IMR-90 (cell line): ENCODE data around the gene SEPTIN8. TPM values are rescaled to one million over a fixed set of nuclear protein-coding genes. Genes with fewer than 3 reads are reported as not detected.

ENCODE experiments used
- ATAC-seq: fragments of 200-7000 bp; cut with Tn5 transposase; 2 replicates; pipeline ENCODE4 v1.9.1; 2020; ENCODE audit warnings: low read depth, mild to moderate bottlenecking, moderate library complexity
- BruUV-seq: library from RNA; stranded (reverse); fragments of 400-500 nt; replicated peaks from 2 replicates; lab custom pipeline; 2021; lab: Mats Ljungman, UMichigan
- CTCF ChIA-PET: fragments of 300-600 bp; formaldehyde crosslinking; extraction: SDS; loops from one replicate; lab custom pipeline; 2021; ENCODE audit warnings: antibody characterized with exemption; lab: Yijun Ruan, JAX
- POLR2A ChIA-PET: fragments of 300-600 bp; sonication (Branson Sonifier 250); formaldehyde crosslinking; loops from one replicate; lab custom pipeline; 2022; ENCODE audit warnings: antibody characterized with exemption; ENCODE audit not compliant: unreplicated experiment; lab: Charles Lee
- DNase-seq: peaks from one replicate; pipeline ENCODE4 v3.0.0; 2013
- H2AFZ ChIP-seq: replicated peaks from 2 replicates; pipeline ENCODE3; 2013; ENCODE audit warnings: low read length, mild to moderate bottlenecking; ENCODE audit not compliant: poor library complexity
- H2AK5ac ChIP-seq: 2 replicates; pipeline ENCODE4 v1.6.1; 2013; ENCODE audit warnings: low read depth, low read length, inconsistent platforms
- H2AK9ac ChIP-seq: replicated peaks from 2 replicates; pipeline ENCODE3; 2013; ENCODE audit warnings: mild to moderate bottlenecking, low read depth, low read length, moderate library complexity; ENCODE audit not compliant: poor library complexity
- H2BK120ac ChIP-seq: 2 replicates; pipeline ENCODE4 v1.6.1; 2013; ENCODE audit warnings: low read depth, low read length, inconsistent platforms
- H2BK15ac ChIP-seq: 3 replicates; pipeline ENCODE4 v1.6.1; 2013; ENCODE audit warnings: low read depth, low read length, inconsistent platforms
- H2BK20ac ChIP-seq: 2 replicates; pipeline ENCODE4 v1.6.1; 2013; ENCODE audit warnings: low read depth, mild to moderate bottlenecking, inconsistent platforms, low read length, moderate library complexity
- H2BK5ac ChIP-seq: 2 replicates; pipeline ENCODE4 v1.6.1; 2013; ENCODE audit warnings: mild to moderate bottlenecking, low read depth, low read length, inconsistent platforms; ENCODE audit not compliant: poor library complexity, severe bottlenecking
- H3K14ac ChIP-seq: replicated peaks from 2 replicates; pipeline ENCODE4 v1.6.1; 2013; ENCODE audit warnings: low read depth, low read length, inconsistent platforms
- H3K18ac ChIP-seq: 2 replicates; pipeline ENCODE4 v1.6.1; 2013; ENCODE audit warnings: low read depth, low read length, control low read depth
- H3K23ac ChIP-seq: 2 replicates; pipeline ENCODE4 v1.6.1; 2013; ENCODE audit warnings: low read depth, low read length, inconsistent platforms
- H3K27ac ChIP-seq: 2 replicates; pipeline ENCODE4 v1.5.1; 2013; ENCODE audit warnings: mild to moderate bottlenecking, control low read depth, low read length; ENCODE audit not compliant: insufficient read depth
- H3K27me3 ChIP-seq: 2 replicates; pipeline ENCODE4 v1.6.1; 2013; ENCODE audit warnings: low read length; ENCODE audit not compliant: control insufficient read depth, insufficient read depth
- H3K36me3 ChIP-seq: 2 replicates; pipeline ENCODE4 v1.6.1; 2013; ENCODE audit warnings: low read length, mixed read lengths; ENCODE audit not compliant: control insufficient read depth, insufficient read depth
- H3K4ac ChIP-seq: 2 replicates; pipeline ENCODE4 v1.6.1; 2013; ENCODE audit warnings: low read depth, low read length, inconsistent platforms
- H3K4me1 ChIP-seq: 2 replicates; pipeline ENCODE4 v1.6.1; 2013; ENCODE audit warnings: low read length, mixed read lengths; ENCODE audit not compliant: control insufficient read depth, insufficient read depth
- H3K4me2 ChIP-seq: 2 replicates; pipeline ENCODE4 v1.6.1; 2013; ENCODE audit warnings: low read depth, mild to moderate bottlenecking, control low read depth, low read length, moderate library complexity
- H3K4me3 ChIP-seq: 2 replicates; pipeline ENCODE4 v1.5.1; 2013; ENCODE audit warnings: low read depth, mild to moderate bottlenecking, control low read depth, low read length, moderate library complexity; ENCODE audit not compliant: insufficient read depth
- H3K56ac ChIP-seq: 2 replicates; pipeline ENCODE4 v1.6.1; 2013; ENCODE audit warnings: low read length, inconsistent platforms; ENCODE audit not compliant: insufficient read depth; ENCODE audit errors: extremely low read depth
- H3K79me1 ChIP-seq, 2 experiments: 2 replicates each; pipeline ENCODE4 v1.6.1; 2013; ENCODE audit warnings: low read length in 2 of 2, inconsistent platforms in 1 of 2, low read depth in 1 of 2
- H3K9ac ChIP-seq: 2 replicates; pipeline ENCODE4 v1.6.1; 2013; ENCODE audit warnings: low read depth, low read length, control low read depth
- H3K9me1 ChIP-seq: 2 replicates; pipeline ENCODE4 v1.6.1; 2013; ENCODE audit warnings: low read length, inconsistent platforms; ENCODE audit not compliant: insufficient read depth
- H3K9me3 ChIP-seq: 2 replicates; pipeline ENCODE4 v1.6.1; 2013; ENCODE audit warnings: low read length; ENCODE audit not compliant: control insufficient read depth, insufficient read depth
- H4K20me1 ChIP-seq: 2 replicates; pipeline ENCODE4 v1.6.1; 2013; ENCODE audit warnings: low read length, inconsistent platforms; ENCODE audit not compliant: insufficient read depth
- H4K5ac ChIP-seq: 2 replicates; pipeline ENCODE4 v1.6.1; 2013; ENCODE audit warnings: mild to moderate bottlenecking, low read depth, low read length, control low read depth
- H4K8ac ChIP-seq, 2 experiments: 2 replicates each; pipeline ENCODE4 v1.6.1; 2013; ENCODE audit warnings: low read depth in 2 of 2, low read length in 2 of 2, control low read depth in 1 of 2, inconsistent platforms in 1 of 2
- H4K91ac ChIP-seq: 2 replicates; pipeline ENCODE4 v1.6.1; 2013; ENCODE audit warnings: low read depth, low read length, inconsistent platforms; ENCODE audit not compliant: insufficient read depth
- RAD21 ChIP-seq: IDR thresholded peaks from 2 replicates; pipeline ENCODE4 v1.6.1; 2012; ENCODE audit warnings: low read length, improper control_type of control experiment
- WGBS, 2 experiments: methylation state at CpG; one replicate each; pipeline versions ENCODE4 v1.1.5 to v1.1.7; 2013; ENCODE audit warnings: missing lambda C conversion rate in 2 of 2; ENCODE audit not compliant: insufficient read length in 1 of 2; ENCODE audit errors: extremely low coverage in 2 of 2; 5-methylcytosine and 5-hydroxymethylcytosine counted together
- dilution Hi-C: fragments of 300-500 bp; cut with HindIII; formaldehyde crosslinking; loops from one replicate; pipeline ENCODE4 v1.14.3; 2018; ENCODE audit warnings: low sequenced_read_pairs; ENCODE audit not compliant: unreplicated experiment
- in situ Hi-C: fragments of 300-500 bp; cut with MboI; formaldehyde crosslinking; loops from 3 replicates; pipeline ENCODE4 v1.14.3; 2019; ENCODE audit warnings: low sequenced_read_pairs, inconsistent platforms, mixed read lengths
- intact Hi-C: fragments of 100-400 bp; cut with micrococcal nuclease; formaldehyde crosslinking; loops from 2 replicates; pipeline ENCODE4 v1.10.0; 2022
- polyA plus RNA-seq, 3 experiments: library from polyadenylated mRNA; depleted of rRNA; stranded (reverse); fragments of >200 nt; gene quantifications; 2 replicates each; pipeline ENCODE4 v1.2.3, GENCODE V29; 2012; ENCODE audit warnings: low replicate concordance in 1 of 3
- total RNA-seq: library from RNA; depleted of rRNA; stranded (reverse); fragments of >200 nt; gene quantifications from 2 replicates; pipeline ENCODE4 v1.2.3, GENCODE V29; 2012

SEPTIN8 gene
- total and polyA plus RNA-seq, 2 of the 4 experiments (the other 2 are of a cell fraction): 56.2 to 67.2 TPM

GRCh38 chr5:132790201-132790865, 13.3 kb upstream of the SEPTIN8 start:
- no peak overlapping the region for H2BK20ac ChIP-seq
- H2BK15ac ChIP-seq: no peak overlapping the region
- no peaks in the 10 kb centered on the region for H3K9me3 ChIP-seq
- ATAC-seq (no peak), DNase-seq (no peak)
- in situ Hi-C loops (no loop called here), dilution Hi-C loops (no loop called here), intact Hi-C loops (no loop called here)
- no peaks in the 10 kb centered on the region for H3K9me1 ChIP-seq
- H3K4me1 ChIP-seq: peaks cover 2% of the 10 kb centered on the region; the same call in 1 of the 2 replicates
- H4K8ac ChIP-seq: no peak overlapping the region
- WGBS, 2 experiments: 67% methylated on average over 1 of the region's 2 CpGs; no CpG with 5 or more reads in 1 of the 2 experiments
- no peak for TF ChIP-seq RAD21
- no peak overlapping the region for H3K4ac ChIP-seq
- BruUV-seq: no TSS peak
- no peak overlapping the region for H4K91ac ChIP-seq
- no peak overlapping the region for H3K27ac ChIP-seq
- no peak overlapping the region for H2BK120ac ChIP-seq
- H3K4me3 ChIP-seq: no peak overlapping the region
- H2AK5ac ChIP-seq: no peak overlapping the region
- H3K9ac ChIP-seq: no peak overlapping the region
- H3K27me3 ChIP-seq: peaks cover 13% of the 10 kb centered on the region
- no peak overlapping the region for H2BK5ac ChIP-seq
- H3K14ac ChIP-seq: no peak overlapping the region
- POLR2A ChIA-PET: no interaction called here
- H3K4me2 ChIP-seq: no peak overlapping the region
- H3K56ac ChIP-seq: no peak overlapping the region
- no peaks in the 10 kb centered on the region for H4K20me1 ChIP-seq
- no peak overlapping the region for H2AFZ ChIP-seq
- CTCF ChIA-PET: interaction anchor here (0.7 kb wide), 1 partner anchor 263 kb away, joined by 3 read pairs; no protein-coding TSS in a partner anchor
- no peak overlapping the region for H4K5ac ChIP-seq
- H3K79me1 ChIP-seq: no peaks in the 10 kb centered on the region
- H3K23ac ChIP-seq: no peak overlapping the region
- H3K18ac ChIP-seq: no peak overlapping the region
- H2AK9ac ChIP-seq: no peak overlapping the region
- H3K36me3 ChIP-seq: no peaks in the 10 kb centered on the region
